GM18505 (cell line): Measurements from ENCODE around the gene BRINP2.
"Not testable (repeated sequence)": the region's sequence is repeated elsewhere in the genome, so short reads cannot be mapped to it uniquely, and the experiment has no call there.

Source experiments
- ATAC-seq: cut with Tn5 transposase; IDR thresholded peaks from one replicate; pipeline ENCODE4 v1.9.1; 2021; ENCODE audit not compliant: unreplicated experiment
- POLR2A ChIP-seq: IDR thresholded peaks from 4 replicates; pipeline ENCODE4 v1.6.1; 2011; ENCODE audit warnings: borderline replicate concordance; ENCODE audit not compliant: insufficient read depth, insufficient read length; ENCODE audit errors: extremely low read depth

The BRINP2 gene

DNA sequence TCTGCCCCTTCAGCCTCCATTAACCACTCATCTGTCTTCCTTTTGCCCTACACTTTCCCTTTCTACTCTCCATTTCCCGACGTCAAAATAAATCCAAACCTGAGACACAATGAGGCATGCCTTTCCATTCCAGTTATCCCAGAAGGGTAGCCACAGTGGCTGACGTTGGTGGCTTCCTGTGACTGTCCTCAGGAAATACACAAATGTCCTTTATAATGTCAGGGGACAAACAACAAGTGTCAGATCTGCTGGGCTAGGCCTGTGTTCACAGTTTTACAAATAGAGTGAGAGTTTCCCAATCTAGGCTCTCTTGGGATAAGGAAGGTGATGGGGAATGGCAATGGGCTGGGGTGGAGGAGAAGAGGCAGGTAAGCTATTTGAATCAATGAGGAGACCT is 135.3 kb downstream of the BRINP2 start:
- ATAC-seq, result no peak
- no peak for TF ChIP-seq POLR2A

DNA sequence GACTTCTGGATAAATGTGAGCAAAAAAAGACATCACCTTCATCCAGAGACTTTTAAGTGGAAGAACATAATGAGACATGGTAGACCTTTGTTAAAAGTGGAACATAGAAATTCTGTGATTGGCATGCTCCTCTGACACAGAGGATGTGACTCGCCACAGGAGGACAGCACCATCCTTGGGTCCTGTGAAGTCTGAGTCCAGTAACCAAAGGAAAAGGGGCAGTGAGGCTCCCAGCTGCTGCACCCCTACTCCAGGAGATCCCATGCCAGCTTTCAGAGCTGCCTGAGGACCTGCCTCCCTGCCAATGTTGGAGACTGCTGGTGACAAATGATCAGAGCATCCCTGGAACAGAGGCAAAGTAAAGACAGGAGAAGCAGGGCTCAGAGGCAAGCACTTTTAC is 136.2 kb downstream of the BRINP2 start:
- ATAC-seq, result no peak
- TF ChIP-seq POLR2A, result no peak

DNA sequence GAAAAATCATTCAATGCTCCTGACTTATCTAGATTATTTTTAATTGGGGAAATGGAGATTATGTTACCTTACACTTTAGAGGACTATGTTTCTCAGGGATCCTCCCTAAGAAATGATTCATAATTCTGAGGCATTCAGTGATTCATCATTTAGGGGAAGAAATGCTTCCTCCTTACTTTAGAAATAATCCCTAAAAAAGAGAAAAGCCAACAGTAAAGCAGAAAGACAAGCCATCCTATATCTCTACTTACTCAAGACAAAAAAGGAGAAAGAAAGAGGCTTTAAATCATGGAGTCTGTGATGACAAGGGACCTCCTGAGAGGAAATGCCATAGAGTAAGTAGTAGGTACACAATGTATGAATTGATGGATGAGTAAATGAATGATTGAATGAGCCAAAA is 137.0 kb downstream of the BRINP2 start:
- ATAC-seq, result no peak
- no peak for TF ChIP-seq POLR2A

DNA sequence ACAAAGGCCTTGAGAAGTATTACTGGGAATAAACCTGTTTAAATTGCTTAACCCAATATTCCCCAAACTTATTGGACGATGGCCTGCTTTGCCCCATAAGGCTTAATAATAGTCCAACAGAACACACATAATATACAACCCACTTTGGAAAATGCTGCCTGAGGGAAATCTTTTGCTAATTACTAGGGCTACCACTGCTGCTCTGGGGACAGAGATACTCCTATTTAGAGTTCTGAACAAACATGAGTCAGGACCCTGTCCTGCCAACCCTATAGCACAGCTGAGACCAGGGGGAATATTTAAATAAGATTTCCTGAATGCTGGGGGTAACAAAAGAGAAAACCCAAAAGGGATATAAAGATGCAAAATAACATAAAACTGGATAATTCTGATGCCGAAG is 139.1 kb downstream of the BRINP2 start:
- TF ChIP-seq POLR2A, result no peak
- no peak for ATAC-seq

DNA sequence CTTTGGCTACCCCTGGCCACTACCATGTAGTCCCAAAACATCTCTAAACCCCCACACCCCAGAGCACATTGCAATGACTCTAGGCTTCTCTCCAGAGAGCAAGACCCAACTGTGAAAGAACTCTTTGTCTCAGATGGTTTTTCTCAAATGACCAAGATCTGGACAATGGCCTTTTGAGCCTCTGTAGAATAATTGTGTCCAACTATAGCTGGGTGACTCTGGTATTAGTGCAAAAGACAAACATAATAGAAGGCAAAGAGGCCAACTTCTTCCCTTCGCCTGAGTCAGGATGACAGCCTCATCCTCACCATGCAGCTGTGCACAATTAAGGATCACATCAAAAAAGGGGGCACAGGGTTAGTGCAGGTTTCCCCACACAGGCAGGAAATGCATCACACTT is 139.6 kb downstream of the BRINP2 start:
- no peak for TF ChIP-seq POLR2A

DNA sequence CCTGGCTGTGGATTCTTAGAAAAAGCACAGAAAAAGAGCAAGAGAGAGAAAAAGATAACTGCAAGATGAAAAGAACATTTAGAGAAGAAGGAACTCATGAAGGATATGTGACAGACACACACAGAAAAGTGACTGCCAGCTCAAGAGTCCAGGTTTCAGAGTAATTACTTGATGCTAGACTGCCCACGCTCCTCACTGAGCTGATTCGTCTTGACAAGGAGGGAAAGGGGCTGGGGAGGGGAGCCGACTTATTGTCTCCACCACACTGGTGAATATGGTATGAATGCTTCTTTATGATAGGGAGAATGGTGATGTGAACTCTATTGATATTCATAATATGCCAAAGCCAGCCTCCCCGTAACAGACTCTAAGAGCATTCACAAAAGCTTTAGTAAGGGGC is 140.4 kb downstream of the BRINP2 start:
- no peak for TF ChIP-seq POLR2A
- ATAC-seq, result no peak

More for the DNA sequence above, 139.6 kb downstream of the BRINP2 start:
- no peak for ATAC-seq

DNA sequence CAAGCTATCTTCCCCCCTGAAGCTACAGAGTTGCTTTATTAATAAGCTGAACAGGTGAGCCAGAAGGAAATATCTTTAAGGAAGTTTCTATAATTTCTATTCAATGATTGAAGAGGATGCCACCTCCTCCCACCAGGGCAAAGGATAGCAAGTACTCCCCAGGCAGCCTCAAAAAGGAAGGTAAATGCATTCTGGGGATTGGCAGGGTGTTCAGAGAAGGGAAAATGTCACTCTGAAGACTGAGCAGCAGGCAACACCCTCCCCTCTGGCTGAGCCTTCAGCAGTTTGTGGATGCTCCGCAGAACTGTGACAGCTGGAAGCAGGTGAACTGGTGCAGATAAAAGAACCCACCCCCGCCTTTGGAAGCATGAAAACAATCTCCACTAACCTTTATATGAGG is 140.8 kb downstream of the BRINP2 start:
- TF ChIP-seq POLR2A, result no peak
- ATAC-seq, result no peak

DNA sequence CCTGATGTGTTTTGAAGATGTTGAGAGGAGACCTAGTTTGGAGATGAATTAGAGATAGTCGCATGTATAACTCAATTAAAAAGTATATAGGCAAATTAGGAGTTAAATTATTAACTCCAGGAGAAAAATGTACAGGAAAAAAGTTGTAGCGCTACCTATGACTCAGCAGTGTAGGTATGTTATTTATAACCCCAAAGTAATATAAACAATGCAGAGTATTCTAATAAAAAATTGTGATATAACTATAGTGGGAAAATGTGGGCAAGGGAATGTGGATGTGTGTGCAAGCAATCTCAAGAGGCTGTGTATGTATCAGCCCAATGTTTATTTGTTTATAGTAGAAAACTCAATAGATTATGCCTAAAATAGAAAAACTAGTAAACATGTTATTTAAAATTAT is 144.5 kb downstream of the BRINP2 start:
- TF ChIP-seq POLR2A, result no peak
- no peak for ATAC-seq

DNA sequence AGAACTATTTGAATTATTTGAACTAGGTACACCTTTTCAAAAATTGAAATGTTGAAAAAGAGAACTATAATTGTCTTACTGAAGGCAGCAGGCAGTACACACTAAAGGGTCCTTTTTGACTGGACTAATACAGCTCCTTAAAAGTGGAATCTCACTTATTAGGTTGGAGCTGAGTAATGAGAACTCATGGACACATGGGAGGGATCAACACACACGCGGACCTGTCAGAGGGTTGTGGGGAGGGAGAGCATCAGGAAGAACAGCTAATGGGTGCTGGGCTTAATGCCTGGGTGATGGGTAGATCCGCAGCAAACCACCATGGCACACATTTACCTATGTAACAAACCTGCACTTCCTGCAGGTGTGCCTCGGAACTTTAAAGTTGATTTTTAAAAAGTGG is 145.0 kb downstream of the BRINP2 start:
- no peak for TF ChIP-seq POLR2A
- no peak for ATAC-seq

DNA sequence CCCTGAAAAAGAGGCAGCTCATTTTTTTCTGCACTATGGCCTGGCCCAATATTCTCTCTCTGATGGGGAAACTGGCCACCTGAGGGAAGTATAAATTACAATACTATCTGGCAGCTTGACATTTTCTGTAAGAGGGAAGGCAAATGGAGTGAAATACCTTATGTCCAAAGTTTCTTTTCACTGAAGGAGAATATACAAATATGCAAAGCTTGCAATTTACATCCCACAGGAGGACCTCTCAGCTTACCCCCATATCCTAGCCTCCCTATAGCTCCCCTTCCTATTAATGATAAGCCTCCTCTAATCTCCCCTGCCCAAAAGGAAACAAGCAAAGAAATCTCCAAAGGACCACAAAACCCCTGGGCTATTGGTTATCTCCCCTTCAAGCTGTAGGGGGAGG is 150.7 kb downstream of the BRINP2 start:
- not testable (repeated sequence) for ATAC-seq

DNA sequence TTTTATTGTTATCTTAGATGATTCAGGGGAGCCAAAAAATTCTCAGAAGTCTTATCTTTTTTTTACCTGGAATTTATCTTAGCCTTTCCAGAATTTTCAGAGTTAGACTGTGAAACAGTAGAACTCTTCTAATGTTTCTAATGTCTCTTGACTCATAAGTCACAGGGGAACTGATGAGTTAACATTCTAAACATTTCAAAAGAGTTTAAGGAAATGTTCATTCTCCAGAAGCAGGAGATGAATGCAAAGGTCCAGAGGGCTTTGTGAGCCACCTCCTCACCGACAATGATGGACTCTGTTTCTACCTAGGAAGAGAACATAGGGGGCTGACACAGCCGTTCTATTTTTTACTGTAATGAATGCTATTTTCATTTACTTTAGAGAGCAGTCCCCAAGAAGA is 157.5 kb downstream of the BRINP2 start:
- no peak for TF ChIP-seq POLR2A

DNA sequence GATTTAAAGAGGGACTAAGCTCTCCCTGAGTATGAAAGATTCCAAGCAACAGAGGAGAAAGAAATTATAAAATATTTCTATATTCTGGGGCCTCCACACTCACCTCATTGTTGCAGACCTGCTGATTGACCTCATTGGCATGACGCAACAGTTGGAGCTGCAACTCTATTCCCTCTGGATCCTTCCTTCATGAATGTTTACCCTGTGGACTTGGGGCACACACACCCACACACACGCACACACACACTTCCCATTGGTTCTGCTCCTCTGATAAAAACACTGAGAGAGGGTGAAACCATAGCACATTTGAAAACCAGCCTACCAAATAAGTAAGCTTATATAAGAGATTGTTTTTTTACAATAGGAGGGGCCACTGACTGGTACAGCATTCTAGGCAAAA is 159.1 kb downstream of the BRINP2 start:
- no peak for TF ChIP-seq POLR2A
- ATAC-seq, result no peak

More for the DNA sequence above, 157.5 kb downstream of the BRINP2 start:
- ATAC-seq, result no peak
